NK-92 (cell line): ENCODE data around the gene SLC24A3.
"Not testable (repeated sequence)": the region's sequence is repeated elsewhere in the genome, so short reads cannot be mapped to it uniquely, and the experiment has no call there.

Source experiments
- DNase-seq: peaks from one replicate; lab custom pipeline; 2025; ENCODE audit not compliant: unreplicated experiment; lab: John Stamatoyannopoulos, UW

SLC24A3 gene

GRCh38 chr20:19616620-19617019, 404.2 kb downstream of the SLC24A3 start:
- DNase-seq, result no peak

GRCh38 chr20:19617256-19617655, 404.8 kb downstream of the SLC24A3 start:
- no peak for DNase-seq

GRCh38 chr20:19618711-19619110, 406.3 kb downstream of the SLC24A3 start:
- DNase-seq, result no peak

- DNase-seq, result no peak
Measured at GRCh38 chr20:19619904-19620430, 407.5 kb downstream of the SLC24A3 start.

GRCh38 chr20:19620446-19620845, 408.0 kb downstream of the SLC24A3 start:
- no peak for DNase-seq

GRCh38 chr20:19621072-19621471, 408.6 kb downstream of the SLC24A3 start:
- DNase-seq, result no peak

- no peak for DNase-seq
Measured at GRCh38 chr20:19624221-19624965, 412.0 kb downstream of the SLC24A3 start.

GRCh38 chr20:19625426-19625825, 413.0 kb downstream of the SLC24A3 start:
- no peak for DNase-seq

- DNase-seq, result no peak
Measured at GRCh38 chr20:19626896-19627295, 414.5 kb downstream of the SLC24A3 start.

GRCh38 chr20:19628570-19629134, 416.2 kb downstream of the SLC24A3 start:
- DNase-seq, result no peak

- no peak for DNase-seq
Measured at GRCh38 chr20:19631410-19631809, 419.0 kb downstream of the SLC24A3 start.

- no peak for DNase-seq
Measured at GRCh38 chr20:19633985-19634384, 421.5 kb downstream of the SLC24A3 start.

- DNase-seq, result not testable (repeated sequence)
Measured at GRCh38 chr20:19639471-19640045, 427.1 kb downstream of the SLC24A3 start.

- no peak for DNase-seq
Measured at GRCh38 chr20:19642860-19643259, 430.4 kb downstream of the SLC24A3 start.

GRCh38 chr20:19644085-19644484, 431.6 kb downstream of the SLC24A3 start:
- DNase-seq, result no peak

GRCh38 chr20:19646963-19647362, 434.5 kb downstream of the SLC24A3 start:
- DNase-seq, result no peak

GRCh38 chr20:19648024-19648423, 435.6 kb downstream of the SLC24A3 start:
- no peak for DNase-seq

- no peak for DNase-seq
Measured at GRCh38 chr20:19649041-19649440, 436.6 kb downstream of the SLC24A3 start.

- no peak for DNase-seq
Measured at GRCh38 chr20:19652591-19653026, 440.2 kb downstream of the SLC24A3 start.

GRCh38 chr20:19653327-19653726, 440.9 kb downstream of the SLC24A3 start:
- no peak for DNase-seq

GRCh38 chr20:19654921-19655320, 442.5 kb downstream of the SLC24A3 start:
- no peak for DNase-seq

GRCh38 chr20:19658137-19658536, 445.7 kb downstream of the SLC24A3 start:
- DNase-seq, result no peak
